Measurements from ENCODE around the gene ARL14. TPM values are rescaled to one million over a fixed set of nuclear protein-coding genes. Genes with fewer than 3 reads are reported as not detected.

ARL14 gene
- total RNA-seq, 2 experiments from 2014 or later: not detected

DNA sequence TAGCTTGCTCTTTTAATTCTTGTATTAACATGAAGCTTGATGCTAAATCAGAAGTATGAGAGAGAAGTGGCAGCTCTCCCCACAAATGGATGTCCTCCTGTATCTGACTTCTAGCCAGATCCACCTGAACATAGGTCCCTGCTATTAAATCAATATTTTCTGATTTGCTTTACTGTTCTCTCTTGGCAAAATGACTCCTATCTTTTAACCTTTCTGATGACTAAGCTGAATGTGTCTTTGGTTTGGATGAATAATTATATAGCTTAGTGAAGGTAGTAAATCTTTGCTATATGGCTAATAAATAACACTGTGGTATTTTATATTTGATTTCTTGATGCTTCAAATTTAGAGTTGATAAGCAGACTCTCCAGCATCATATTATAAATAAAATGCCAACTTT, 28.3 kb upstream of the ARL14 start:
- H3K27me3 ChIP-seq (ENCODE audit: control insufficient read depth in 1 of 2, insufficient read depth in 2 of 2, low read length in 2 of 2): no peaks in the 10 kb centered on the region
- Mint-ChIP-seq H3K9me3 (no peaks in the 10 kb centered on the region), H3K27ac (no peak overlapping the region), H3K4me1 (ENCODE audit: low read depth) (no peaks in the 10 kb centered on the region), H3K27me3 (no peaks in the 10 kb centered on the region), H3K36me3 (ENCODE audit: low read depth) (no peaks in the 10 kb centered on the region), H3K4me3 (no peak overlapping the region)
- no peak for TF ChIP-seq CTCF (IDR thresholded peaks at IDR 0.05)
- CTCF ChIA-PET: no interaction called here
- DNase-seq: no peak
- no peaks in the 10 kb centered on the region for H3K36me3 ChIP-seq (ENCODE audit: insufficient read depth, low read length)
- H3K27ac ChIP-seq (ENCODE audit: low read depth in 1 of 2, low read length in 2 of 2): no peak overlapping the region
- ATAC-seq (ENCODE audit: poor library complexity): no peak
- POLR2A ChIA-PET: no interaction called here
- no peaks in the 10 kb centered on the region for H3K4me1 ChIP-seq (ENCODE audit: insufficient read depth, low read length)
- H3K9me3 ChIP-seq (ENCODE audit: control insufficient read depth in 1 of 2, insufficient read depth in 1 of 2, low read length in 2 of 2): no peaks in the 10 kb centered on the region
- H3K4me3 ChIP-seq (ENCODE audit: low read length): no peak overlapping the region
- intact Hi-C loops (cut with DNase I, micrococcal nuclease): no loop called here

DNA sequence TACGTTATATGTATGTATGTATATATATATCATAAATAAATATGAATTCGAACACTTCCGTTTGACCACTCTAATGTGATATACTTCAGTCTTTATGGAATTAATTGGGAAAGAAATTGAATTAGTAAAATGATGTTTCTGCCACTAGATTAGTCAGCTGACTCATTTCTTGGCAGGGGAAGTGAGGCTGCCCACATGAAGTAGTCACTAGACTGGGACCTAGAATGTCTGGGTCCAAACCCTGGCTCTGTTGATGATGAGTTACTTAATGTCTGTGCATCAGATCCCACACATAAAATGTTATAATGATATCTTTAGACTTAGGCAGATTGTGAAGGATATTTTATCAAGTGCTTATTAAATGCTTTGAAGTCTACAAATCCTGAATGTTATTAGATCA, 27.4 kb upstream of the ARL14 start:
- H3K27ac ChIP-seq (ENCODE audit: low read depth in 1 of 2, low read length in 2 of 2): no peak overlapping the region
- ChIA-PET CTCF (no interaction called here), POLR2A (no interaction called here)
- no peaks in the 10 kb centered on the region for H3K9me3 ChIP-seq (ENCODE audit: control insufficient read depth in 1 of 2, insufficient read depth in 1 of 2, low read length in 2 of 2)
- H3K27ac Mint-ChIP-seq: no peak overlapping the region
- H3K36me3 ChIP-seq (ENCODE audit: insufficient read depth, low read length): no peaks in the 10 kb centered on the region
- no peaks in the 10 kb centered on the region for H3K9me3 Mint-ChIP-seq
- no peaks in the 10 kb centered on the region for H3K36me3 Mint-ChIP-seq (ENCODE audit: low read depth)
- H3K4me1 ChIP-seq (ENCODE audit: insufficient read depth, low read length): no peaks in the 10 kb centered on the region
- no peak overlapping the region for H3K4me3 ChIP-seq (ENCODE audit: low read length)
- ATAC-seq (ENCODE audit: poor library complexity) (no peak), DNase-seq (no peak)
- no peak overlapping the region for H3K4me3 Mint-ChIP-seq
- H3K4me1 Mint-ChIP-seq (ENCODE audit: low read depth): no peaks in the 10 kb centered on the region
- TF ChIP-seq CTCF (IDR thresholded peaks at IDR 0.05): no peak
- H3K27me3 ChIP-seq (ENCODE audit: control insufficient read depth in 1 of 2, insufficient read depth in 2 of 2, low read length in 2 of 2): peaks cover 0 to 4% of the 10 kb centered on the region in 2 experiments
- no peaks in the 10 kb centered on the region for H3K27me3 Mint-ChIP-seq
- intact Hi-C loops (cut with DNase I, micrococcal nuclease): no loop called here

DNA sequence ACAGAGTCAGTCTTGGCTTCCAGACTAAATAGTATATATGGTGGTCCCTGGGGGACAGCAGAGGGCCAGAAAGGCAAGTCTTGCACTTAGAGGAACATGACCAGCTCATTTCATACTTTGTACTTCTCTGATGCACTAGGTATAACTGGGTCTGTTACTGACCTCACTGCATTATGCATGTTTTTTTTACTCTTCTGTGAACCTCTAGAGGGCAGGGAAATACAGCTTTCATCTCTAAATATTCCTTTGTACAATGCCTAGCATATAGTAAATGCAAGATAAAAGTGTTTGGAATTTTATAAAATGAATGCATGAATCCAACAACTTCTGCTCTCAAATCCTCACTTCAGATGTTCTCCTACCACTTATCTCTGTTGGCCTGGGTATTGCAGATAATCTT, 23.4 kb upstream of the ARL14 start:
- H3K36me3 Mint-ChIP-seq (ENCODE audit: low read depth): no peaks in the 10 kb centered on the region

More for the DNA sequence above, 23.4 kb upstream of the ARL14 start:
- intact Hi-C loops (cut with DNase I, micrococcal nuclease): no loop called here
- no peak overlapping the region for H3K27ac ChIP-seq (ENCODE audit: low read depth in 1 of 2, low read length in 2 of 2)
- no peak for TF ChIP-seq CTCF (IDR thresholded peaks at IDR 0.05)
- ChIA-PET CTCF (no interaction called here), POLR2A (no interaction called here)
- H3K36me3 ChIP-seq (ENCODE audit: insufficient read depth, low read length): no peaks in the 10 kb centered on the region
- ATAC-seq (ENCODE audit: poor library complexity) (no peak), DNase-seq (no peak)
- Mint-ChIP-seq H3K4me3 (no peak overlapping the region), H3K9me3 (no peaks in the 10 kb centered on the region), H3K4me1 (ENCODE audit: low read depth) (no peaks in the 10 kb centered on the region), H3K27me3 (no peaks in the 10 kb centered on the region), H3K27ac (no peak overlapping the region)
- no peaks in the 10 kb centered on the region for H3K4me1 ChIP-seq (ENCODE audit: insufficient read depth, low read length)
- H3K9me3 ChIP-seq (ENCODE audit: control insufficient read depth in 1 of 2, insufficient read depth in 1 of 2, low read length in 2 of 2): no peaks in the 10 kb centered on the region
- peaks cover 0 to 4% of the 10 kb centered on the region in 2 experiments for H3K27me3 ChIP-seq (ENCODE audit: control insufficient read depth in 1 of 2, insufficient read depth in 2 of 2, low read length in 2 of 2)
- no peak overlapping the region for H3K4me3 ChIP-seq (ENCODE audit: low read length)
